NCI-H1436 (cell line): Measurements from ENCODE around the gene CEBPB.

Experiments
- DNase-seq: peaks from one replicate; lab custom pipeline; 2025; lab: John Stamatoyannopoulos, UW

Gene CEBPB

GRCh38 chr20:50213531-50214106 lies 23.0 kb downstream of the CEBPB start:
- DNase-seq = no peak

- no peak for DNase-seq
These were observed 23.8 kb downstream of the CEBPB start for GRCh38 chr20:50214226-50215024.

- no peak for DNase-seq
These were observed 24.6 kb downstream of the CEBPB start for GRCh38 chr20:50215101-50215690.

GRCh38 chr20:50215926-50216325 lies 25.3 kb downstream of the CEBPB start:
- DNase-seq = no peak

GRCh38 chr20:50216543-50217206 lies 26.0 kb downstream of the CEBPB start:
- peak; percentile 80 for DNase-seq

- no peak for DNase-seq
These were observed 26.7 kb downstream of the CEBPB start for GRCh38 chr20:50217207-50217949.

GRCh38 chr20:50218987-50219435 lies 28.4 kb downstream of the CEBPB start:
- DNase-seq = no peak

- DNase-seq = no peak
These were observed 29.0 kb downstream of the CEBPB start for GRCh38 chr20:50219600-50219999.

GRCh38 chr20:50220093-50220893 lies 29.7 kb downstream of the CEBPB start:
- DNase-seq = no peak

- DNase-seq = no peak
These were observed 30.3 kb downstream of the CEBPB start for GRCh38 chr20:50220894-50221365.

- DNase-seq = no peak
These were observed 31.1 kb downstream of the CEBPB start for GRCh38 chr20:50221501-50222308.

- DNase-seq = no peak
These were observed 31.8 kb downstream of the CEBPB start for GRCh38 chr20:50222309-50223038.

- no peak for DNase-seq
These were observed 32.7 kb downstream of the CEBPB start for GRCh38 chr20:50223039-50224005.

GRCh38 chr20:50224052-50224451 lies 33.4 kb downstream of the CEBPB start:
- no peak for DNase-seq

- no peak for DNase-seq
These were observed 34.1 kb downstream of the CEBPB start for GRCh38 chr20:50224531-50225255.

GRCh38 chr20:50226093-50226974 lies 35.7 kb downstream of the CEBPB start:
- DNase-seq = no peak

- no peak for DNase-seq
These were observed 36.9 kb downstream of the CEBPB start for GRCh38 chr20:50227506-50227905.
